Activated T-cell treated with anti-CD3 and anti-CD28 coated beads, Interleukin-2, amount 50 U/mL, for 4 hours (primary cell): ENCODE results near the gene JAG1. TPM values are rescaled to one million over a fixed set of nuclear protein-coding genes. Genes with fewer than 3 reads are reported as not detected.

ENCODE experiments used
- ATAC-seq, 2 donors: fragments of 200-7000 bp; cut with Tn5 transposase; one replicate each; pipeline ENCODE4 v1.10.0; 2021
- DNase-seq: peaks from one replicate; pipeline ENCODE4 v3.0.0-alpha.2; 2020
- H3K27me3 Mint-ChIP-seq: one replicate; pipeline ENCODE4 v1.8.0; 2021; ENCODE audit warnings: low read depth, mixed read lengths
- H3K36me3 Mint-ChIP-seq: one replicate; pipeline ENCODE4 v1.8.0; 2022; ENCODE audit warnings: mixed read lengths; ENCODE audit not compliant: insufficient read depth
- H3K4me1 Mint-ChIP-seq: one replicate; pipeline ENCODE4 v1.8.0; 2021; ENCODE audit warnings: low read depth, mixed read lengths
- H3K4me3 Mint-ChIP-seq: one replicate; pipeline ENCODE4 v1.8.0; 2021; ENCODE audit warnings: mild to moderate bottlenecking, moderate library complexity, mixed read lengths
- H3K9me3 Mint-ChIP-seq: one replicate; pipeline ENCODE4 v1.8.0; 2021; ENCODE audit warnings: mixed read lengths
- total RNA-seq, 3 donors: library from RNA; stranded (reverse); gene quantifications; one replicate each; pipeline ENCODE4 v1.2.1, GENCODE V29; 2021

JAG1 gene
- total RNA-seq, 3 donors from 2014 or later, result 0.33 to 0.47 (median 0.38) TPM

GRCh38 chr20:10658051-10658823 is 15.6 kb downstream of the JAG1 start:
- Mint-ChIP-seq H3K27me3 (peaks cover 34% of the 10 kb centered on the region), H3K4me1 (no peaks in the 10 kb centered on the region), H3K4me3 (no peak overlapping the region), H3K36me3 (no peaks in the 10 kb centered on the region), H3K9me3 (no peaks in the 10 kb centered on the region)
- DNase-seq (no peak), ATAC-seq (no peak)

- no peaks in the 10 kb centered on the region for H3K36me3 Mint-ChIP-seq
- peaks cover 31% of the 10 kb centered on the region for H3K27me3 Mint-ChIP-seq
- no peak for ATAC-seq
- no peaks in the 10 kb centered on the region for H3K4me1 Mint-ChIP-seq
- DNase-seq, result no peak
- no peak overlapping the region for H3K4me3 Mint-ChIP-seq
- H3K9me3 Mint-ChIP-seq, result no peaks in the 10 kb centered on the region
These were observed 16.3 kb downstream of the JAG1 start for GRCh38 chr20:10657453-10657852.

- Mint-ChIP-seq H3K36me3 (no peaks in the 10 kb centered on the region), H3K9me3 (no peaks in the 10 kb centered on the region), H3K27me3 (peaks cover 34% of the 10 kb centered on the region), H3K4me3 (no peak overlapping the region), H3K4me1 (no peaks in the 10 kb centered on the region)
- ATAC-seq, result no peak
- DNase-seq, result no peak
These were observed 17.8 kb downstream of the JAG1 start for GRCh38 chr20:10655720-10656669.

- no peaks in the 10 kb centered on the region for H3K9me3 Mint-ChIP-seq
- H3K36me3 Mint-ChIP-seq, result no peaks in the 10 kb centered on the region
- no peak overlapping the region for H3K4me3 Mint-ChIP-seq
- DNase-seq (no peak), ATAC-seq (no peak)
- no peaks in the 10 kb centered on the region for H3K4me1 Mint-ChIP-seq
- H3K27me3 Mint-ChIP-seq, result peaks cover 31% of the 10 kb centered on the region
These were observed 19.2 kb downstream of the JAG1 start for GRCh38 chr20:10654630-10655029.

- ATAC-seq (no peak), DNase-seq (no peak)
- Mint-ChIP-seq H3K4me3 (no peak overlapping the region), H3K9me3 (no peaks in the 10 kb centered on the region), H3K4me1 (no peaks in the 10 kb centered on the region), H3K27me3 (peaks cover 31% of the 10 kb centered on the region), H3K36me3 (no peaks in the 10 kb centered on the region)
These were observed 19.6 kb downstream of the JAG1 start for GRCh38 chr20:10654250-10654610.

- Mint-ChIP-seq H3K4me1 (no peaks in the 10 kb centered on the region), H3K27me3 (peaks cover 33% of the 10 kb centered on the region), H3K36me3 (no peaks in the 10 kb centered on the region), H3K4me3 (no peak overlapping the region), H3K9me3 (no peaks in the 10 kb centered on the region)
- no peak for ATAC-seq
- DNase-seq, result no peak
These were observed 20.1 kb downstream of the JAG1 start for GRCh38 chr20:10653599-10654249.

- H3K36me3 Mint-ChIP-seq, result no peaks in the 10 kb centered on the region
- no peak for DNase-seq
- H3K4me1 Mint-ChIP-seq, result no peaks in the 10 kb centered on the region
- ATAC-seq, result no peak
- peaks cover 33% of the 10 kb centered on the region for H3K27me3 Mint-ChIP-seq
- no peak overlapping the region for H3K4me3 Mint-ChIP-seq
- H3K9me3 Mint-ChIP-seq, result no peaks in the 10 kb centered on the region
These were observed 21.0 kb downstream of the JAG1 start for GRCh38 chr20:10652660-10653261.

- no peak overlapping the region for H3K4me3 Mint-ChIP-seq
- H3K36me3 Mint-ChIP-seq, result no peaks in the 10 kb centered on the region
- ATAC-seq (no peak), DNase-seq (no peak)
- no peaks in the 10 kb centered on the region for H3K4me1 Mint-ChIP-seq
- peaks cover 33% of the 10 kb centered on the region for H3K27me3 Mint-ChIP-seq
- no peaks in the 10 kb centered on the region for H3K9me3 Mint-ChIP-seq
These were observed 21.6 kb downstream of the JAG1 start for GRCh38 chr20:10652185-10652584.

- DNase-seq, result no peak
- no peaks in the 10 kb centered on the region for H3K4me1 Mint-ChIP-seq
- peak in 1 of 2 donors; percentile 15 for ATAC-seq
- H3K27me3 Mint-ChIP-seq, result peaks cover 33% of the 10 kb centered on the region
- H3K4me3 Mint-ChIP-seq, result no peak overlapping the region
- no peaks in the 10 kb centered on the region for H3K9me3 Mint-ChIP-seq
- no peaks in the 10 kb centered on the region for H3K36me3 Mint-ChIP-seq
These were observed 22.4 kb downstream of the JAG1 start for GRCh38 chr20:10651227-10651990.

GRCh38 chr20:10649797-10650160 is 24.0 kb downstream of the JAG1 start:
- no peak for ATAC-seq
- no peaks in the 10 kb centered on the region for H3K9me3 Mint-ChIP-seq
- DNase-seq, result no peak
- no peaks in the 10 kb centered on the region for H3K4me1 Mint-ChIP-seq
- H3K27me3 Mint-ChIP-seq, result peaks cover 22% of the 10 kb centered on the region
- H3K36me3 Mint-ChIP-seq, result no peaks in the 10 kb centered on the region
- no peak overlapping the region for H3K4me3 Mint-ChIP-seq

GRCh38 chr20:10649080-10649796 is 24.6 kb downstream of the JAG1 start:
- ATAC-seq, result no peak
- no peaks in the 10 kb centered on the region for H3K9me3 Mint-ChIP-seq
- H3K4me3 Mint-ChIP-seq, result no peak overlapping the region
- H3K27me3 Mint-ChIP-seq, result peaks cover 17% of the 10 kb centered on the region
- H3K4me1 Mint-ChIP-seq, result no peaks in the 10 kb centered on the region
- no peak for DNase-seq
- H3K36me3 Mint-ChIP-seq, result no peaks in the 10 kb centered on the region

- ATAC-seq, result no peak
- H3K27me3 Mint-ChIP-seq, result peaks cover 14% of the 10 kb centered on the region
These were observed 25.1 kb downstream of the JAG1 start for GRCh38 chr20:10648651-10649050.

GRCh38 chr20:10647909-10648308 is 25.9 kb downstream of the JAG1 start:
- H3K36me3 Mint-ChIP-seq, result no peaks in the 10 kb centered on the region
- H3K27me3 Mint-ChIP-seq, result peaks cover 14% of the 10 kb centered on the region
- H3K9me3 Mint-ChIP-seq, result no peaks in the 10 kb centered on the region
- no peaks in the 10 kb centered on the region for H3K4me1 Mint-ChIP-seq
- DNase-seq, result no peak
- H3K4me3 Mint-ChIP-seq, result no peak overlapping the region
- ATAC-seq, result no peak

More at GRCh38 chr20:10648651-10649050, 25.1 kb downstream of the JAG1 start:
- Mint-ChIP-seq H3K4me1 (no peaks in the 10 kb centered on the region), H3K36me3 (no peaks in the 10 kb centered on the region), H3K4me3 (no peak overlapping the region), H3K9me3 (no peaks in the 10 kb centered on the region)
- DNase-seq, result no peak
